ENCODE results near the gene ROR1.

DNA sequence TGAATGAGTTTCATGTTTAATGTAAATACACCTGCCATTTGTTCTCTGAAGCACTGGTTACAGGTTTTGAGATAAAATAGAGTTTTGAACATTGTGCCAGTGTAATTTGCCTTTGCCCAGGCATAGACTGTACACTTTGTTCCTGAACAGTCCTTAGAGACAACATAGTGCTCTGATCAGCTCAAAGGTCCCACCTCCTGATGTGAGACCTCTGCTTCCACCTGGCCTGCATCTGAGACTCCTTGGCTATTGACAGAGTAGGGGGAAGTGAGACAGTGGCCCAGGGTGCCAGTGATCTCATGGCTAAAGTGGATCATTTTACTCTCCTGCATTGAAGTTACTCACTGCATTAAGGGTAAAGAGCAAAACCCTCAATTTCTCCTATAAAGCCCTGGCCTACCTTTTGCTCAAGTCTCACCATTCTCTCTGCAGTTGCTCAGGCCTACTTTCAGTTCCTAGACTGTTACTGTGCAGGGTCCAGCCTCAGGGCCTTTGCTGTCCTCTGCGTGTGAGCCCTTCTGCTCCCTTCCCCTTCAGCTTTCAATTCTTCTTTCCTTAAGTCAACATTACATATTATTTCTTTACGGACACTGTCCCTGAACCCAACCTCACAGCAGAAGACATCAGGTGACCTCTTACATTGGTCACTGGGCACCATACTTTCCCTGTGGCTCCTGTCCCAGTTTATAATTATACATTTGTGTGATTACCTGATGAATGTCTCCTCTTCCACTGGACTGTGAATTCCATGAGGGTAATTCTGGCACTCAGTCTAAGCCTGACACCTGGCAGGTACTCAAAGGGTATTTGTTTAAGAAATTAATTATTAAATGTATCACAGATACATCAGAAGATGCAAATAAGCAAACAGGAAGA lies 142.9 kb downstream of the ROR1 start:
- TF ChIP-seq, protein P1, sequence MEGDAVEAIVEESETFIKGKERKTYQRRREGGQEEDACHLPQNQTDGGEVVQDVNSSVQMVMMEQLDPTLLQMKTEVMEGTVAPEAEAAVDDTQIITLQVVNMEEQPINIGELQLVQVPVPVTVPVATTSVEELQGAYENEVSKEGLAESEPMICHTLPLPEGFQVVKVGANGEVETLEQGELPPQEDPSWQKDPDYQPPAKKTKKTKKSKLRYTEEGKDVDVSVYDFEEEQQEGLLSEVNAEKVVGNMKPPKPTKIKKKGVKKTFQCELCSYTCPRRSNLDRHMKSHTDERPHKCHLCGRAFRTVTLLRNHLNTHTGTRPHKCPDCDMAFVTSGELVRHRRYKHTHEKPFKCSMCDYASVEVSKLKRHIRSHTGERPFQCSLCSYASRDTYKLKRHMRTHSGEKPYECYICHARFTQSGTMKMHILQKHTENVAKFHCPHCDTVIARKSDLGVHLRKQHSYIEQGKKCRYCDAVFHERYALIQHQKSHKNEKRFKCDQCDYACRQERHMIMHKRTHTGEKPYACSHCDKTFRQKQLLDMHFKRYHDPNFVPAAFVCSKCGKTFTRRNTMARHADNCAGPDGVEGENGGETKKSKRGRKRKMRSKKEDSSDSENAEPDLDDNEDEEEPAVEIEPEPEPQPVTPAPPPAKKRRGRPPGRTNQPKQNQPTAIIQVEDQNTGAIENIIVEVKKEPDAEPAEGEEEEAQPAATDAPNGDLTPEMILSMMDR (IDR thresholded peaks at IDR 0.05 in 2 of 3, conservative IDR thresholded peaks at IDR 0.05 in 1 of 3; ENCODE audit: borderline replicate concordance in 1 of 3, insufficient read depth in 1 of 3, low read depth in 2 of 3, low read length in 2 of 3) = no peak
- no peak for TF ChIP-seq POLR2A (IDR thresholded peaks at IDR 0.05; ENCODE audit: borderline replicate concordance, extremely low read depth, insufficient read depth, insufficient read length)
- TF ChIP-seq RAD21 (IDR thresholded peaks at IDR 0.05; ENCODE audit: low read depth) = no peak
- no peak for TF ChIP-seq EZH2 (IDR thresholded peaks at IDR 0.05)
- TF ChIP-seq ELF1 (IDR thresholded peaks at IDR 0.05; ENCODE audit: borderline replicate concordance, low read depth) = no peak
- TF ChIP-seq, protein P2, sequence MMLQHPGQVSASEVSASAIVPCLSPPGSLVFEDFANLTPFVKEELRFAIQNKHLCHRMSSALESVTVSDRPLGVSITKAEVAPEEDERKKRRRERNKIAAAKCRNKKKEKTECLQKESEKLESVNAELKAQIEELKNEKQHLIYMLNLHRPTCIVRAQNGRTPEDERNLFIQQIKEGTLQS (IDR thresholded peaks at IDR 0.05) = no peak
- no peak for TF ChIP-seq POLR2AphosphoS5 (IDR thresholded peaks at IDR 0.05; ENCODE audit: low read depth, low read length)
- no peak for TF ChIP-seq CEBPB (IDR thresholded peaks at IDR 0.05; ENCODE audit: low read depth)
- TF ChIP-seq, protein P3, sequence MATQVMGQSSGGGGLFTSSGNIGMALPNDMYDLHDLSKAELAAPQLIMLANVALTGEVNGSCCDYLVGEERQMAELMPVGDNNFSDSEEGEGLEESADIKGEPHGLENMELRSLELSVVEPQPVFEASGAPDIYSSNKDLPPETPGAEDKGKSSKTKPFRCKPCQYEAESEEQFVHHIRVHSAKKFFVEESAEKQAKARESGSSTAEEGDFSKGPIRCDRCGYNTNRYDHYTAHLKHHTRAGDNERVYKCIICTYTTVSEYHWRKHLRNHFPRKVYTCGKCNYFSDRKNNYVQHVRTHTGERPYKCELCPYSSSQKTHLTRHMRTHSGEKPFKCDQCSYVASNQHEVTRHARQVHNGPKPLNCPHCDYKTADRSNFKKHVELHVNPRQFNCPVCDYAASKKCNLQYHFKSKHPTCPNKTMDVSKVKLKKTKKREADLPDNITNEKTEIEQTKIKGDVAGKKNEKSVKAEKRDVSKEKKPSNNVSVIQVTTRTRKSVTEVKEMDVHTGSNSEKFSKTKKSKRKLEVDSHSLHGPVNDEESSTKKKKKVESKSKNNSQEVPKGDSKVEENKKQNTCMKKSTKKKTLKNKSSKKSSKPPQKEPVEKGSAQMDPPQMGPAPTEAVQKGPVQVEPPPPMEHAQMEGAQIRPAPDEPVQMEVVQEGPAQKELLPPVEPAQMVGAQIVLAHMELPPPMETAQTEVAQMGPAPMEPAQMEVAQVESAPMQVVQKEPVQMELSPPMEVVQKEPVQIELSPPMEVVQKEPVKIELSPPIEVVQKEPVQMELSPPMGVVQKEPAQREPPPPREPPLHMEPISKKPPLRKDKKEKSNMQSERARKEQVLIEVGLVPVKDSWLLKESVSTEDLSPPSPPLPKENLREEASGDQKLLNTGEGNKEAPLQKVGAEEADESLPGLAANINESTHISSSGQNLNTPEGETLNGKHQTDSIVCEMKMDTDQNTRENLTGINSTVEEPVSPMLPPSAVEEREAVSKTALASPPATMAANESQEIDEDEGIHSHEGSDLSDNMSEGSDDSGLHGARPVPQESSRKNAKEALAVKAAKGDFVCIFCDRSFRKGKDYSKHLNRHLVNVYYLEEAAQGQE (IDR thresholded peaks at IDR 0.05; ENCODE audit: low read depth) = no peak
- no peak for TF ChIP-seq JUND (IDR thresholded peaks at IDR 0.05)
- no peak for TF ChIP-seq FOSL1 (IDR thresholded peaks at IDR 0.05; ENCODE audit: low read depth)

Measured in HCT116 (cell line).